ENCODE results near the gene ANKRD12.
"Not testable (repeated sequence)": the region's sequence is repeated elsewhere in the genome, so short reads cannot be mapped to it uniquely, and the experiment has no call there.

Gene ANKRD12

DNA sequence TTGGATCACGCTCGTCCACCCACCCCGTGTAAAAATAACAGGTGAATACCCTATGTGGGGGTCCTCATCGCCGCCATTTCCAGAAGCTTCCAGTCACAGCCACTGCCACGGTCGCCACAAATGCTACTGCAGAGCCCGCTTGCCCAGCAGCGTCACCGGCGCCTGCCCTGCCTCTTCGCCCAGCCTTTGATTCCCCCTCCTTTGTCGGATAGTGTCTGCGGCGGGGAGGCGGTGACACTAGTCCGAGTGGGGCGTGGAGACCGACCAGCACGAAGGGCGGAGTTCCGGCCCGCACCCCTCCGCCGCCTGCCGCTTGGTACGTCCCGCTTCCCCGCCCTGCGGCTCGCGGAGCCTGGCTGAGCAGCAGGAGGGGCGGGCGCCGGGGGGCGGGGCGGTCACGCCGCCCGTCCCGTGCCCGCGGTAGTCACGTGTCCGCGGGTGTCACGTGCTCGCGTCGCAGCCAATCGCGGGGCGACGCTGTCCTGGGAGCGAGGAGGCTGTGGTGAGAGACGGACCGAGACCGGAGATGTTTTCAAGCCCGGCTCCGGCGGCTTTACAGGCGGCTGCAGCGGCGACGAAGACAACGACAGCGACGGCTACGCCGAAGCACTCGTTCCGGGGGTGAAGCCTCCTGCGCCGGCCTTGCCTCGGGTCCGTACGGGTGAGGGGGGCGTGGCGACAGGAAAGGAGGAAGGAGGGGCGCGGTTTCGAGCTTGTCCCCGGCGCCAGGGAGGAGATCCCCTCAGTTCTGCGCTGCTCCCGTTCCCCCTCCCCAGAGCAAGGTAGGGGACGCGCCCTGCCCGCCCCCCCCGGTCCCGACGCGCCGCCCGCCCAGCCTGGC is at the start of gene ANKRD12:
TSS of gene ANKRD12 (plus strand) at position 467 of the 841 bp plus-strand sequence. CDS start 45,652 bp downstream, outside the sequence.
- DNase-seq (ENCODE audit: low spot score): peak; percentile 97

DNA sequence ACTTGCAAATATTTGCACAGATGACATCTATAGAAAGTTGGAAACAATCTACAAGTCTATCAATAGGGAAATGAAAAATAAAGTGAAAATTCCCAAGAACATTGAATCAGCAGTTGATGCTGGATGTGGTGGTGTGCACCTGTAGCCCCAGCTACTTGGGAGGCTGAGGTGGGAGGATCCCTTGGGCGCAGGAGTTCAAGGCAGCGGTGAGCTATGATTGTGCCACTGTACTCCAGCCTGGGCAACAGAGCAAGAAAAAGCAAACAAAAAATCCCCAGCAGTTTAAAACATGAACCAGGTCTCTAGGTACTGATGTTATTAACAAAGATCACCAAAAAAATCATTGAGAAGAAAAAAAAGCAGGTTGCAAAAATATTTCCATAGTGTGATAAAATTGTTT is 49.4 kb upstream of the ANKRD12 start:
- no peak for DNase-seq (ENCODE audit: low spot score)

DNA sequence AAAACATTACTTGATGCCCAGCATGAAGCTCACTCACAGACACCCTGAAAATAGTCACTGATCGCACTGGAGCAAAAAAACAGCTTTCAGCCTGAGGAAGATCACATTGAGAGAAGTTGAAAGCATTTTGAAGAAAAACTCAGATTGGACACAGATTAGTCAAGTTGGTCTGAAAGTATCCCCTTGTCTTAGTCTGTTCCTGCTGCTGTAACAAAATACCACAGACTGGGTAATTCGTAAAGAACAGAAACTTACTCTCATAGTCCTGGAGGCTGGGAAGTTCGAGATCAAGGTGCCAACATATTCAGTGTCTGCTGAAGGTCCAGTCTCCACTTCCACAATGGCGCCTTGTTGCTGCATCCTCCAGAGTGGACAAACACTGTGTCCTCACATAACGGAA is 48.3 kb upstream of the ANKRD12 start:
- DNase-seq (ENCODE audit: low spot score): no peak

DNA sequence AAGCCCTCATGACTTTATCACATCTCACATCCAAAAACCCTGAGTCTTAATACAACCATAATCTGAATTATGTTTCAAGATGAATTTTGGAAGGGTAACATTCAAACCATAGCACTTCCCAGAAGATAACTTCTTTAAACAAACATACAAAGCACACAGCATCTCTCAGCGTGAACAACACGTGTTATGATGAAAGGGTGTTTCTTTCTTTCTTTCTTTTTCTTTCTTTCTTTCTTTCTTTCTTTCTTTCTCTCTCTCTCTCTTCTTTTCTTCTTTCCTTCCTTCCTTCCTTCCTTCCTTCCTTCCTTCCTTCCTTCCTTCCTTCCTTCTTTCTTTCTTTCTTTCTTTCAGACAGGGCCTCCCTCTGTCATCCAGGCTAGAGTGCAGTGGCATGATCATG is 47.9 kb upstream of the ANKRD12 start:
- DNase-seq (ENCODE audit: low spot score): not testable (repeated sequence)

DNA sequence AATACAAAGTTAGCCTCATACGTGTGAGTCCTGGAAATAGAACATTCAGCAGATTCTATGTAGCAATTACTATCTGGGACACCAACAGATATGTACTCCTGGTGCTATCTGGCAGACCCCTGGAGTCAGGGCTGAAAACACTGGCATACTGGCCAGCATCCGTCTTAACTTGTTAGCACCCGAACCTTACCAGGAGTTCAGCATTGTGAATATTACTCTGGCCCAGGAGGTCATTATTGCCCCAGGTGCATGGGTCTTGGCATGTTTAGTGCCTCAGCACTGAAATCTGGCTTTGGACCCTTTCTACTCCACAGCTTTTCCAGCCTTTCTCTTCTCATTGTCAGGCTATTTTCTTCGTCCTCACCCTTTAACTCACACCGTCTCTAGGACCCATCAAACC is 46.0 kb upstream of the ANKRD12 start:
- DNase-seq (ENCODE audit: low spot score): no peak

DNA sequence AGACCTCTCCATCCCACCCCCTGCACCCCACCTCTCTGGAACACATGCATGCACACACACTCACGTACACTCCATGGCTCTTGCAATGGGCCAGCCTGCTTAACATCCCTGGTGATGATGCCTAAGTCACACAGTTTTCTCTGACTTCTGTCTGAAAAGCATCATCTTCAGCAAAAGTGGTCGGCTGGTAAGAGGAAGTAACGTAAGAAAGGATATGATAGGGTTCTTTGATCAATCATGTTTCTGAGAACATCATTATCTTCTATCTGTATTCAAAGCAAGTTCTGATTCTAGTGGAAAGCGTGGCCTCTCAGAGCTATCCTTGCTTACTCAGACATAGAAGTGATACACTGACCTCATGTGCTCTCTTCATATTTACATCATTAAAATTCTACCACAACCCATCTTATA is 45.5 kb upstream of the ANKRD12 start:
- peak; percentile 83 for DNase-seq (ENCODE audit: low spot score)

DNA sequence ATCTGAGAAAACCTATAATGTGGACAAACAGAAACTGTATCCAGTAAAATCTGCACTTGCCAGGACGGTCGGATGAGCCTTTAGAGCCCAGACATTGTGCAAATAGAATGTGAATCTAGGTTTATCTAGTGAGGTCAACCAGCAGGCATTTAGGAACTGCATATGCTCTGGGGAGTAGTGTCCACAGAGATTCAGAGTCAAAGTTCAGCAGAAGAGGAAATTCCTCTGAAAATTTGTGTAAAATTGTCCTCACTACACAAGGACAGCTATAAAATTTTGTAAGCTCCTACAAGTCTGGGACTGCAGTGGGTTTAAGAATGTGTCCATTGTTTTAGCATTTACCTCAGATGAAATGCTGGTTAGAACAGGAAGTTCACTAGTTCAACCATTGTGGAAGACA is 43.9 kb upstream of the ANKRD12 start:
- no peak for DNase-seq (ENCODE audit: low spot score)

DNA sequence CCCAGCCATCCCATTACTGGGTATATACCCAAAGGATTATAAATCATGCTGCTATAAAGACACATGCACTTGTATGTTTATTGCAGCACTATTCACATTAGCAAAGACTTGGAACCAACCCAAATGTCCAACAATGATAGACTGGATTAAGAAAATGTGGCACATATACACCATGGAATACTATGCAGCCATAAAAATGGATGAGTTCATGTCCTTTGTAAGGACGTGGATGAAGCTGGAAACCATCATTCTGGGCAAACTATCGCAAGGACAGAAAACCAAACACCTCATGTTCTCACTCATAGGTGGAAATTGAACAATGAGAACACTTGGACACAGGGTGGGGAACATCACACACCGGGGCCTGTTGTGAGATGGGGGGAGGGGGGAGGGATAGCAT is 43.5 kb upstream of the ANKRD12 start:
- DNase-seq (ENCODE audit: low spot score): not testable (repeated sequence)

DNA sequence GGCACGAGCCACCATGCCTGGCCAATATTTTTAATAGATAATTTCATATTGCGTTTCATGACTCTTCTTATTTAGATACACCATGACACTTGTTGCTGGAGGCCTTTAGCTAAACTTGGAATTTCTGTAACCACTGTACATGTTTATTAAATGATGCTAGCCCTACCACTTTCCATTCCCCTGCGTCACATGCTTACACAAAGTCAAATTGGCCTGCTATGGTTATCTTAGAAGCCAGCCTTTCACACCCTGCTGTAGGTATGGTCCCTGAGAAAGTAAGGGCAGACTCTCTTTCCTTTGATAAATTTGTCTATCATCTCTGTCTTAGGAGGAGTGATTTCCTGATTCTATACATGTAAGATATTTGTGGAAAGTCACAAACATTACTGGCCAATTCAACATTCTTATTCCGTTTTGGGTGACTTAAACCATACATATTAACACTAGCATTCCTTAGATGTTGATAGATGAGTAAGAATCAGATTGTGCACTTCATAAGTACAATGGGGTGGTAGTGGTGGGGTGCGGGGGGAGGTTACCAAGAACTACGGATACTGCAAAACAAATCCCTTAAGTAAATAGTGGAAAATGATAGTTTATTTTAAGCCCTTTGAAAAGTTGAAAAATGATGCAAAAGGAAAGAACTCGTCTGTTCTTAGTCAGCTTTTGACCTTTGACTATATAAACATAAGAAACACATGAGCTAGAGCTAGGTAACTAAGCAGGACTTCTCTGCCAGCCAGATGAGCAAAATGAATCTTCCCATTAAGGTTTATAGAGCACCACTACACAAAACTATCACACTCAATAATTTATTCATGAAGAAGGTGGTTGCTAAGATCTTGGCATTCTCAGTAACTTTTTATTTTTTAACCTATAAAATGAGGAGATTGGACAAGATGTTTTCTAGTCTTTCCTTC is 42.0 kb upstream of the ANKRD12 start:
- peak; percentile 69 for DNase-seq (ENCODE audit: low spot score)

DNA sequence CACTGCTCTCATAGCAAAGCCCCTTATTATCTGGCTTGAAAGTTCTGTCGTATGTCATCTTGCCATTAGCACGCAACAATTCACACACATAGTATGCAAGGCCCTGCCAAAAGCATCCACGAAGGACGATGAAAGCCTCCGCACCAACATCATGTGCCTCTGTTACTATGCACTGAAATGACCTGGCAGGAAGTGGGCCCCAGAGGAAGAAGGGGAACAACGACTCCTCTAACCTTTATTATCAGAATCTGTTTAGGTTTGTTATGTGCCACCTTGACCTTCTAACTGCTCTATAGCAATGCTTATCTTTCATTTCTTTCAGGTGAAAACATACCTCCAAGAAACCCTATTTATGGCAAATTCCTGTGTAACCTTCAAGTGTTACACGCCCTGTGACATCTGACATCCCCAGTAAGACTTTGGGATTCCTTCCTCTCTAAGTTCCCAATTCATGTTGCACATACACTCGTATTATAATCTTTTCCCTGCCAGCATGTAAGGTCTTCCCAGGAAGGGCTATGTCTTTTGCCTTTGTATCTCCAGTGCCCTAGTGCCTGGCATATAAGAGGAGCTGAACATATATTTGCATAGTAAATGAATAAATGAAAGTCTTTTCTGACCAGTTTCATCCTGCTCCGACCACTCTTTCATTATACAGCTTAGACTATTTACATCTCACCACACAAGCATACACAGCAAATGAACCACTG is 41.1 kb upstream of the ANKRD12 start:
- peak; percentile 87 for DNase-seq (ENCODE audit: low spot score)

DNA sequence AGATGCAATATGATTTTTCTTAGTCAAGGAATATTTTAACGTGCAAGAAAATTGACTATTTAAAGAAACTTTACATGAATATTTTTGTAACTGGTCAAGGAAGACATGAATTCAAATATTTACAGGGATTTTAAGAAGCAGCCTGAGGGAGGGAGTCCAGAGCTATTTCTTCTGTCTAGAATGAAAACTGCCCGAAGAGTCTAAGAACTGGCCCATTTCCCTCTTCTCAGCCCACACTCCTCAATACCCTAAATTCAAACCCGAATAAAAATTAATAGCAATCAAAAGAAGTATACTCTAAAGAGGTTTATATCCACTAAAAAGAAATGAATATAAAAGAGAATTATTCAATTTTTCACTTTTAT is 40.6 kb upstream of the ANKRD12 start:
- no peak for DNase-seq (ENCODE audit: low spot score)

DNA sequence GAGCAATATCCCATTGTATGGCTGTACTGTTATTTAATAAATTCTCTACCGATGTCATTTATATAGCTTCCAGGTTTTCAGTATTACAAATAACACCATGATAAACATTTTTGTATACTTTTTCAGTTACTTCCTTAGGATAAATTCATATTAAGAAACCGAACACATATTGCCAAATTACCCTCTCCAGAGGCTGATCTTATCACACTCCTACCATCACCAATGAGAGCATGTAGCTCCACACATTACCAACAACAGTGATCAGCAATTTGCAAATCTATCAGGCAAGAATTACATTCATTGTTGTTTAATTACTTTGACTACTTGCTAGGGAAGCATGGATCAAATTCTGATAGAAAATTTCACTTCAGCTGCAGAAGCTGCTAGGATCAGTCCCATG is 39.9 kb upstream of the ANKRD12 start:
- DNase-seq (ENCODE audit: low spot score): no peak

DNA sequence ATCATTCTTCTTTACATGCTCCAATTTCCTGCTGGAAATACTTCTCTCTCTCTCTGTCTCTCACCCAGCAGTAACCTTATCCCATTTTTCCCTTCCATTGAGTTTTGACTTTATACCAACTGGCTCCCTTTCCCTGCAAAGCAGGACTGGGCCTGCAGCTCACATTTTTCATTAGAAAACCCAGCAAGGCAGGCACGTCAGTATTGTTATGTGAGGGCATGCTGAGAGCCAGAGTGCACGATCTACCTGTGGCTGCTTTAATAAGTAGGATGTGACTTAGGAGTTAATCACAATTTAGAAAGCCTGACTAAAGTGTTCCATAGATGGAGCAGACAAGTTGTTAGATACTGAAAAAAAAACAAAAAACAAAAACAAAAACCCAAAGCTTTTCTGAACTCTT is 39.2 kb upstream of the ANKRD12 start:
- DNase-seq (ENCODE audit: low spot score): no peak

DNA sequence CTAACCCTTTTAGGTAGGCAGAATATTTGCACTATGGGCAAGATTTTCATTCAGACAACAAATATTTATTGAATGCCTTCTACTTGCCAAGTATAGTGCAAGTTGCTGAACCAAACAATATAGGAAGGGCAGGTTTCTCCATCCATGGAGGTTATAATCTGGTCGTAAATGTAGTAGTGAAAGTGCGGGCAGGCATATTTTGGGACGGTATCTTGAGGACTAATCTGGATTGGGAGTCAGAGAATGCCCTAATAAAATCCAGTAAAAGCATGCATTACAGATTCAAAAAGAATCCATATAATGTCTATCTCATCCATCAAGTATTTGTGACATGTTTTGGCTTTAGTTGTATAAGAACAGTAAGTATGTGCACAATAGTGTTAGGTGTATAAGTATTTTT is 35.8 kb upstream of the ANKRD12 start:
- DNase-seq (ENCODE audit: low spot score): no peak

DNA sequence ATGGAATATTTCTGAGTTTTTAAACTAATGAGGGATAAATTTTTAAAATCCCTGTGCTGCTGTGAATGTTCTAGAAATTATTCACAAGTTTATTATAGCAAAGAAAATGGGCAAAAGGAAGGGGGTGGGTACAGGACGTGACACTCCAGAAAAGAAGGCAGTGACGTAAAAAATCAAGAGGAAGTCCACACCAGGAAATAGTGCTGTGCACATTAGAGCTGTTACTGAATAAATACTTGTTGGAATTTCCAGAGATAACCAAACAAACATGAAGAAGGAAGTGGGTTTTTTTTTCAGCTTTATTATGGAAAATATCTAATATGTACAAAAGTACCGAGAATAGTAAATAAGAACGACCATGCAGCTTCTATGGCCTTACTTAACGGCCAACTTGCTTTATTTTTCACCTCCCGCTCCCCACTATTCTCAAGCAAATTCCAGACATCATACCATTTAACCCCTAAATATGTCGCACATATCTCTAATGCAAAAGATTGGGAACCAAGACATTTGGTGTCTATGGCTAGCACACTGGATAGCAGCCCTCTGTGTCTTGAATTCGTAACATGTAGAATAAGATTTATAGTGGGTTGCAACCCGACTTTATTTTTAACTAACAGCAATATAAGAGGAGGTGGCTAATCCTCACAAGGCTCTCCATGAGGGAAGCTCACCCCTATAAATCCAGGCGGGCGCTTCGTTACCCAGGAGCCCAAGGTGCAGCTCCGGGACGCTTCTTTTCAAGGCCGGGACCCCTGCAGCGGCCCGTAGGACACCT is 34.7 kb upstream of the ANKRD12 start:
- DNase-seq (ENCODE audit: low spot score): peak; percentile 66

DNA sequence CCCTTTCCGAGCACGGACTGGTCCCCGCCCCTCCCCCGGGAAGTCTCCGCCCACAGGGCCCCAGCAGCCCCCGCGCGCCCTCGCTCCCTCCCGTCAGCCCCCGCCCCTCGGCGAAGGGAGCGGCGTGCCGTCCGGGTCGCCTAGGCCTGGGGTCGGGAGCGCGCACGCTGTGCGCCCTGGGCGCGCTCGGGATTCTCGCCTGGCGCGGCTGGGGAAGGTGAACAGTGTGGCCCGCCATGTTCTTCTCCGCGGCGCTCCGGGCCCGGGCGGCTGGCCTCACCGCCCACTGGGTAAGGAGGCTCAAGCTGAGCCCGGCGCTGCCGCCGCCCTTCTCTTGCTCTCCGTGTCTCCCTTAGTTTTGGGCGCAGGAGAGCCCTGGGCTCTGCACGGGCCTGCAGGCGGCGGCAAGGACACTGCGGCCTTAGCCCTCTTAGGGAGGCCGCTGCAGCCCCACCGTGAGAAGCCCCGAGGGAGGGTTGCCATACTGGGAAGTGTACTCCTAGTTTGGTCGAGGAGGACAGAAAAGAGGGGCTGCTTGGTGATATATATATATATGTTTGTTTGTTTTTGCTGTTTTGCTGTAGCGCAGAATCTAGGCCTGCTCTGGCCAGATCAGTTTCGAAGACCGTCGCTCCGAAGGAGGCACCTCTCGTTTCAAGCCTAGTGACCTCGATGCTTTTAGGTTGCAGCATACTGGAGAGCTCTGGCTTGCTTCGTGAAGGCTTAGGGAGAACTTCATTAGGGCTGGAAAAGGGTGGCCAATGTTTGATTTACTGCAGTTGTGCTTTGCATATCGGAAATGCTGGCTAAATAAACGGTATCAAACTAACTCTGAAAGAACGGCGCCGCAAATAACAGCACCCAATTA is 33.8 kb upstream of the ANKRD12 start, which contains the start of gene NDUFV2:
TSS of gene NDUFV2 (plus strand) at position 192 of the 868 bp plus-strand sequence. CDS start at position 237, 45 bp downstream.
- peak; percentile 98 for DNase-seq (ENCODE audit: low spot score)

DNA sequence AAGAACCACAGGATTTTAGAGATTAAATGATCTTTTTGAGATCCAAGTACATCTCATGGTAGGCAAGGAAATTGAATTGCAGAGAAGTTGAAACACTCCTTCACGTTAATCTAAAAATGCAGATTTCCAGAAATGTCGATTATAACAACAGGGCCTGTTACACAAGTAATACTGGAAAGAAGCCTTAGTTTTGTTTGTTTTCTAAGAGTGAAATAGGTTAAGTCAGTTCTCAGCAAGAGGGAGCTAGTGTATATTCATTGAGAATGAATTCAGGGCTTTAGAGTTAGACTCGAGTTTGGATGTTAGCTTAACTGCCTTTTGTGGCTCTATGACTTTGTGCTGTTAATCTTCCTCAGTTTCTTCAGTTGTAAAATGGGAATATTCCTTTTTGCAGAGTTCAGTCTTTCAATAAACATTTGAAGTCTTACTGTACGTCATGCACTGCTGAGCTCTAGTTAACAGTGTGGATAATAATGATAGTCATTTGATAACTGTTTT is 33.2 kb upstream of the ANKRD12 start:
- DNase-seq (ENCODE audit: low spot score): no peak

DNA sequence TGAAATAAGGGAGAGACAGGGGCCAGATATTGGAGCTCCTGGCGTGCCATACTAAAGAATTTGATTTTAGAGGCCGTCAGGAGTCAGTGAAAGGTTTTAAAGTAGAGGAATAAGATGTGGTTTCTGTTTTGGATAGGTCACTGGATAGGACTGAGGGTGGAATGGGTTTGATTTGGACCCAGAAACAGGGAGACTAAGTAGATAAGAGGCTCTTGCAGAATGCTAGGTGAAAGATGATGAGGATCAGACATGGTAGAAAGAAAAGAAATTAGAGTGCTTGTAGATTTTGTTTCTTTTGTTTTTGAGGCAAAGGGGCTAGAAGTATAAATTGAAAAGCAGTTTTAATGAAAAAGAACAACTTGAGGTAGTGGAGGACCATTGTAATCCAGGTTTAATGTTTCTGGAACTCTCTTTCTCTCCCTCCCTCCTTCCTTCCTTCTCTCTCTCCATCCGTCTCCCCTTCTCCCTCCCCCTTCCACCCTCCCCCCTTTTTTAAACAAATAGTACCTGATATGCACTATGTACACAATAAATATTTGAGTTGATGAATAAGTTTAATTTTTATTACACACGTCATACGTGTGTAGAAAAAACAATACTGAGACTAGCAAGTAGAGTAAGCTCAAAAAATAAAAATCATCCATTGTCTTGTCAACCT is 32.2 kb upstream of the ANKRD12 start:
- DNase-seq (ENCODE audit: low spot score): no peak

DNA sequence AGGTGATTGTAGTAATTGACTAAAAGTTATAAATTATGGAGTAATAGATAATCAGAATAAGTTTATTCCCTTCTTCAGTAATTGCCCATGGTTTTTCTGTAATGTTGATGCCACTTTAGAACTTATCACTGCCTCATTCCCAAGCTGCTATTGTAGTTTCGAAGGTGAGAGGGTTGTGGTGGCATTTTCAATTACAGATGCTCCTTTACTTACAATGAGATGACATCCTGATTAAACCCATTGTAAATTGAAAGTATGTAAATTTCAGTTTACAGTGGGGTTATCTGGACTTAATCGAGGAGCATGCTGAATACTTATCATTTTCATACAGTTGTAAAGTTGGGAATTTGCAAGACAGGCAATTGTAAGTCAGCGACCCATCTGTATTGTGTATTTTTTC is 31.2 kb upstream of the ANKRD12 start:
- DNase-seq (ENCODE audit: low spot score): no peak

DNA sequence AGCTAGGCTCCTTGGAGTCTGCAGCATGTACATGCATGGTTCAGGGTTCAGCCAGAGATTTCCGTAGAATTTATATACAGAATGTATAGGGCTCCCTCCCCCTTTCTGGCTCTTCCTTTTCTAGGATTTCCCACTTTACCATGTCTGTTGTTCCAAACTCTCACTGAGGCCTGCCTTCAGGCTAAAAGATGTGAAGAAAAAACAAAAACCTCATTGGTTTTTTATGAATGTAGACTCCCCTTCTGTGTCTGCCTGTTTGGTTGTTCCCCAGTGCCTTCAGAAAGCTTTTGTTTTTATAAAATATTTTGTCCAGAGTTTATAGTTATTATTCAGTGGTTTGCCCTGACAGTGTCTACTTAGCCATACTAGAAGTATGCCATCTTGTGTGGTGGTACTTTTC is 30.5 kb upstream of the ANKRD12 start:
- no peak for DNase-seq (ENCODE audit: low spot score)

Measured in activated CD4-positive, alpha-beta T cell treated with anti-CD3 and anti-CD28 coated beads, Interleukin-2, Interleukin-4, amounts not matched to agents 100 ng/mL and 50 ng/mL, durations not matched to agents 16 hours and 8 hours (primary cell).